GM12891 (cell line): ENCODE results near the gene CCSAP.

Experiments used
- DNase-seq: peaks from one replicate; pipeline ENCODE4 v3.0.0; 2011; ENCODE audit warnings: low spot score; ENCODE audit not compliant: insufficient read length
- FAIRE-seq: peaks from 2 replicates; lab custom pipeline; 2011; peaks lifted over from hg19 to GRCh38; lab: Jason Lieb, UNC
- PAX5 ChIP-seq: IDR thresholded peaks from 2 replicates; pipeline ENCODE4 v1.6.1; 2011; ENCODE audit warnings: low read length, moderate library complexity, mild to moderate bottlenecking; ENCODE audit not compliant: insufficient read depth, severe bottlenecking
- POLR2A ChIP-seq: IDR thresholded peaks from 2 replicates; pipeline ENCODE4 v1.6.1; 2011; ENCODE audit warnings: low read depth, low read length, control low read depth
- POLR2AphosphoS5 ChIP-seq: IDR thresholded peaks from 2 replicates; pipeline ENCODE4 v1.6.1; 2011; ENCODE audit warnings: low read depth, low read length, control low read depth
- POU2F2 ChIP-seq: IDR thresholded peaks from 2 replicates; pipeline ENCODE4 v1.6.1; 2011; ENCODE audit warnings: low read depth, mild to moderate bottlenecking, control low read depth, low read length, moderate library complexity
- SPI1 ChIP-seq: IDR thresholded peaks from 2 replicates; pipeline ENCODE4 v1.6.1; 2011; ENCODE audit warnings: low read depth, low read length, control low read depth
- TAF1 ChIP-seq: IDR thresholded peaks from 2 replicates; pipeline ENCODE4 v1.6.1; 2011; ENCODE audit warnings: low read depth, low read length, control low read depth

CCSAP gene

DNA sequence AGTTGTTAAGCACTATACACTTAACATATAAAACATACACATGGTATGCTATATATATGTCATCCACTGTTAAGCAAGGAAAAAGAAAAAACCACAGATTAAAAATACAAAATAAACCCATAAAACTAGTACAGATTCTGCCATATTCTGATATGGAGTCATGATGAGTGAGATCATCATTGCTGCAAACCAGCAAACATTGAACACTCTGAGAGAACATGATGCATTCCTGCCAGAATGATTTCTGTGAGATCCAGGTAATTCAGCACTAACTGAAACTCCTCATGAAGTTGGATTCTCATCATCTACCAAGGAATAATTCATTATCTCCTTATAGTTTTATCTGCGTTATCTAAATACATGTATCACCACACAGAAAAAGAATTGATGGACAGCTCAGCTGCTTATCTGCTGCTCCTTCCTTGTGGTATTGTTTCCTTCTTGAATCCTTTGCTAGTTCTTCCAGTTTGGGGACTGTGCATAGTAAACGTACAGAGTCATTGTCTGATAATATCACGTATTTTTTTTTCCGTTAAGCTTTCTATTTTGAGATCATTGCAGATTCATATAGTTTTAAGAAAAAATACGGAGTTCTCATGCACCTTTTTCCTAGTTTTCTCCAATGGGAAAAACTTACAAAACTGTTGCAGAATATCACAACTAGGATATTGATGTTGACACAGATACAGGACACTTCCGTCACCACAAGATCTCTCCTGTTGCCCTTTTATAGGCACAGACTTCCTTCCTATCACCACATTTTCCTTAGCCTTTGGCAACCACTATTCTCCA is 62.6 kb downstream of the CCSAP start:
- TF ChIP-seq POU2F2: no peak
- no peak for TF ChIP-seq SPI1
- no peak for TF ChIP-seq TAF1
- no peak for TF ChIP-seq POLR2A
- TF ChIP-seq POLR2AphosphoS5: no peak
- TF ChIP-seq PAX5: no peak
- no peak for DNase-seq
- FAIRE-seq: no peak

DNA sequence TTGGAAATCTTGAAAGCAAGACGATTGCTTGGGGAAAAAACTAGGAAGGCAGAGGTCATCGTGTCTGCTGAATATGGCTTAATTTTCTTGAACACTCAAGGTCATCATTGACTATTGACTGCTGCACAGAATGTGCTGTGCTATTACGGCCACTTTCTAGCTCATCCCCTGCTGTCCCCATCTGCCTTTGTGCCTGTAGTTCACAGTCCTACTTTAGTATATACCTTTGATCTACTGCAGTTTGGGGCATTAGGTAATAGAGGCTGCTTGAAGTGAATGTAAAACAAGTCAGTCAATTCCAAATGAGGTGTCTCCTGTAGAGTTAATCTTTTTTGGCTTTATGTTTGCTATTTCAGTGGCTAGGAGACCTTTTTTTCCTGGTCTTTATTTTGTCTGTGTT is 63.6 kb downstream of the CCSAP start:
- FAIRE-seq: no peak
- no peak for DNase-seq
- TF ChIP-seq PAX5 (no peak), POLR2AphosphoS5 (no peak), POU2F2 (no peak), TAF1 (no peak), POLR2A (no peak), SPI1 (no peak)

DNA sequence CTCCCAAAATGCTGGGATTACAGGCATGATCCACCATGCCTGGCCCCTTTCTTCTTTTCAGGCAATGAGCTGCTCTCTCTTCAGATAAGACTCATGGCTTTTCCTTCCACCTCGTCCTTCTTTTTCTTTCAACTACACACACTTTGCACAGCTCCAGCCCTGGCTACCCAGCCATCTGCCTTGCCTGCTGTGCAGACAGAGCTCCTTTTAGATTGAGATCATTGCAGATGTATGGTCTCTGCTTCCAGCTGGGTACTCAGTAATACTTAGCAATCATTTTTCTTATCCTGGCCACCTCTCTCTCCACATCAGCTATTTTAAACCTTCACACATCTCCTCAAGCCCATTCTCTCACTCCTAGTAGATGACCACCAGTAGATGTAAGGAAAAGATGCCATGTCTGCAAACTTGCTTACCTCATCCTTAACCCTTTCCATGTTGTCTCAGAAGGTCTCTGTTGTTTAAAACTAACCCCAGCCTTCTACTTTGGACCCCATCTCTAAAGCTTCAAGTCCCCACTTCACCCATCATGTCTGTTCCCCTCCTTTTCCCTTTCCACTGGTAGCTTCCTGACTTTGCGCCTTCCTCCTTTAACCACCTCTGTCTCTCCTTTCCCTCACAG is 64.6 kb downstream of the CCSAP start:
- no peak for DNase-seq
- no peak for FAIRE-seq
- no peak for TF ChIP-seq POLR2AphosphoS5

DNA sequence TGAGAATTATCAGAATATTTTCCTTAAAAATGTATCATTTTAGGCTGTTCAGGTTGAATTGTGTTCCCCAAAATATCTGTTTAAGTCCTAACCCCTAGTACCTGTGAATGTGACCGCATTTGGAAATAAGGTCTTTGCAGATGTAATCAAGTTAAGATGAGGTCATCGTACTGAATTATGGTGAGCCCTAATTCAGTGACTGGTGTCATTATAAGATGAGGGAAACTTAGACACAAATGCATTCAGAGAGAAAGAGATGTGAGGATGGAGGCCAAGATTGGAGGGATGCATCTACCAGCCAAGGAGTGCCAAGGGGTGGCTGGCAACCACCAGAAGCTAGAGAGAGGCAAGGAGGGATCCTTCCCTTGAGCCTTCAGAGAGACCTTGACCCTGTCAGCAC is 67.8 kb downstream of the CCSAP start:
- FAIRE-seq (no peak), DNase-seq (no peak)
- TF ChIP-seq SPI1: no peak
- TF ChIP-seq PAX5: no peak
- TF ChIP-seq POLR2AphosphoS5: no peak
- no peak for TF ChIP-seq POLR2A
- TF ChIP-seq POU2F2: no peak
- TF ChIP-seq TAF1: no peak

DNA sequence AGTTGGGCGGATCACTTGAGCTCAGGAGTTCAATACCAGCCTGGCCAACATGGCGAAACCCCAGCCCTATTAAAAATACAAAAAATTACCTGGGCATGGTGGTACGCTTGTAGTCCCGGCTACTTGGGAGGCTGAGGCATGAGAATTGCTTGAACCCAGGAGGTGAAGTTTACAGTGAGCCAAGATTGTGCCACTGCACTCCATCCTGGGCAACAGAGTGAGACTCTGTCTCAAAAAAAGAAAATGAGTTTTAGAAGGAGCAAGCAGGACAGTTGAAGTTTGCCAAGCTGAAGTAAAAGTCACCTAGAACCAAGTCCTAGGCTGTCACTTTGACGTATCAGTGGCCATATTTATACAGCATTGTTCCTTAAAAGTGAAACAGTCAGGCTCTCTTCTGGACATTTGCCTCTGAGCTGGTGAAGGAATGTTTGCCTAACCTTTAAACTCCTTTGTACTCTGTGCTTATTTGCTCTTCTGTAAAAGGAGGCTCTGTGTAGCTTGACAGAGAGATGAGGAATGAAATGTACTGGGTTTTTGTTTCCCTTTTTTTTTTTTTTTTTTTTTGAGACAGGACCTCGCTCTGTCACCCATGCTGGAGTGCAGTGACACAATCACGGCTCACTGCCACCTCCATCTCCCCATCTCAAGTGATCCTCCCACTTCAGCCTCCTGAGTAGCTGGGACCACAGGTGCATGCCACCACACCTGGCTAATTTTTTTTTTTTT is 69.2 kb downstream of the CCSAP start:
- FAIRE-seq (no peak), DNase-seq (no peak)

DNA sequence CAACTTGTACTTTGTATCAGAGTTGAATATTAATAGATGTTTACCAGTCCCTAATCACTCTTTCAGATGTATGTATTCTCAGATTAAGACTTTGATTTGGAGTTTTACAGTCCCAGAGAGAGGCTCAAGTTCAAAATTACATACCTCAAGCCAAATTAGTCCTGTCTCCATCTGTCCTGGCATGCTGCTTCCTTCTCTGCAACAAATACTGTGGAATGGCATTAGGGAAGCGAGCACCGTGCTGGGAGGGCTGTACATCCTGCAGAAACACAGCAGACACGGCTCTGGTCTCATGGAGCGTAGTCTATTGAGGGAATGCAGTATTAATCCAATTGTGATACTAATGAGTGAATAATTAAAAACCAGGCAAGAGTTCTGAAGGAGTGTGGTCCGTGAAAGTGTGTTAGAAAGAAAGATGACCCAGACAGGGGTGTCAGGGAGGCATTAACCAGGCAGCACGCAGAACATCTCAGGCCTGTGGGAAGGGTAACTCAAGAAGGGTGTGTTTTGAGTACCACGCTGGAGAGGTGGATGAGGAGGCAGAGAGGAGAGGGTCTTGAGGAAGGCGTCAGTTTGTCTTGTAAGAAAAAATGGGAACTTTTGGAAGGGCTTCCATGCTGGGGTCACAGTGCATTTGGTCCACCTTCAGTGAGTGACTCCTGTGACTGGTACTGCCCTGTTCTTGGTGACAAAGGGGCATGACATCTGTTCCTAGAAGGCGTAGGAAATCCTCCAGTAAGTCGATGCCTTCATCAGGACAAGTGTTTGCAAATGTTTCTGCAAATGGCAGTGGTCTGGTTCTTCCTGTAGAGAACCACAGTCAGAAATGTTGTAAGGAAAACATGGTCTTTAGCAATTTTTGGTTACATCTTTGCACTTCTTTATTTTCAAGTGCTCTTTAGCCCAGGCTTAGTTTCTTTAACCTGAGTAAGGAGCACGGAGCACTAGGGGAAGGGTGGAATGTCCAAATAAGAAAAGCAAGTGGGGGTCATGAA is 70.4 kb downstream of the CCSAP start:
- no peak for DNase-seq
- no peak for FAIRE-seq
- TF ChIP-seq POLR2A (no peak), TAF1 (no peak), PAX5 (no peak), SPI1 (no peak), POU2F2 (no peak), POLR2AphosphoS5 (no peak)

More for the DNA sequence above, 69.2 kb downstream of the CCSAP start:
- no peak for TF ChIP-seq POLR2AphosphoS5
- no peak for TF ChIP-seq POU2F2
- no peak for TF ChIP-seq TAF1
- no peak for TF ChIP-seq PAX5
- TF ChIP-seq POLR2A: no peak
- TF ChIP-seq SPI1: no peak

DNA sequence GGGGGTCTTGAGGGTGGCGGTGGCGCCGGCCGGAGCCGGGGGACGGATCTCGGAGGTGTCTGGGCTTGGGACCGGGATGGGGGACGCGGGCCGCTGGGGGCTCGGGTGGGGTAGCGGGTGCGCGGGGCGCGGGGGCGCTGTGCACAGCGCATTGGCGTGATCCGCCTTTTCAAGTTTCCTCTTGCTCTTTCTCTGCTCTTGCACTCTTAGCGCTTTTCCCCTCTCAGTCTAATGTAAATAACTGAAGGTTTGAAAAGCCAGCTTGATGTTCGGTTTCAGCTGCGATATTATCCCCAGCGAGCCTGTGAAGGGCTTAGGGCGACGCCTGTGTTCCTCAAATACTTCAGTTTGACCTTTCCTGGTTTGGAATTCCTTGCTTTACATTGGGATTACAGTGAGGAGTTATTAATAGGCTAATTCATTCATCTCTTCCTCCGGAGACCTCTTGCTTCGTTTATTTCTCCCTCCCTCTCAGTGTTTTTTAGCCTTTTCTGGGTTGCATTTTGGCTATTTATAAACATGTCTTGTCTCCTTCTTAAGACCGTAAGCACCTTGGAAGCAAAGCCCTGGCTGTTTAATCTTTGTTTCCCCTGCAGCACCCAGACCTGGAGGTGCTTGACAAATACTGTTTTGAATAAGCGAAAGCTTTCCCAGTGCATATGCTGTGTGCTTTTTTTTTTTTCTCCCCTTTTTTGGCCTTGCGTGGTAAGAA is 71.2 kb downstream of the CCSAP start:
- DNase-seq (no peak), FAIRE-seq (no peak)
- no peak for TF ChIP-seq PAX5
- TF ChIP-seq POU2F2: no peak
- TF ChIP-seq POLR2A: no peak
- TF ChIP-seq POLR2AphosphoS5: no peak
- TF ChIP-seq TAF1: no peak
- no peak for TF ChIP-seq SPI1
